CD4-positive, alpha-beta T cell treated with Interleukin-15 for 1 hour (primary cell): ENCODE results near the gene FOXD2.
A peak's percentile ranks its signal among the peaks of the same experiment; 100 is the strongest.

Source experiments
- DNase-seq: peaks from one replicate; pipeline ENCODE4 v3.0.0-alpha.2; 2020

Gene FOXD2

DNA sequence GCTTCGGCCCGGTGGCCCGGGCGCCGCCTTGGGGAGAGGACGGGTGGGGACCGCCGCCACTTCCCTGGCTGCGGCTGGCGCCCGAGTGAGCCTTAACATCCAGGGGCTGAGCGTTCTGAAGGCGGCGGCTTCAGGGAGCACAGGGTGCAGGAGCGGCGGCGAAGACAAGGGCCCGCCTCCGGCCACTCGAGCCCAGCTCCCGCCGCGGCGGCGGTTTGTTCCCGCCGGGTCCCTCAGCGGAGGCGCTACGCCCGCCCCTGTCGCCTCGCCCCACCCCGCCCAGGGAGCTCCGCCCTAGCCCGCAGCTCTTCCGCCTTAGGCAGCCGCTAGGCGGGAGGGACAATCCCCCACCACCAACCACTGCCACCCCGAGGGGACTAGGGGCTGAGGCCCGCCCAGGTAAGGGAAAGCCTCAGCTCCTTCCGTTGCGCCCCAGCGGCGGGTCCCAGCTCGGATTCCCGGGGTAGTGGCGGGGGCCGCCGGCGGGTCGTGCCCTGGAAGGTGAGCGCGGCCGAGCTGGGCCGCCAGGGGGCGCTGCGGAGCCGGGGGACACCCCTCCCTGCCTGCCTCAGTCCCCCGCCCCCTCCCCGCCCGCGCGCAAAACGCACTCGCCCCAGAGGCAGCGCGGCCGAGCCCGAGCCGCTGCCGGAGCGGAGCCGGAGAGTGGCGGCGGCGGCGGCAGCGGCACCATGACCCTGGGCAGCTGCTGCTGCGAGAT, at the start of gene FOXD2:
TSS of gene FOXD2 (plus strand) at position 598 of the 718 bp plus-strand sequence. CDS start at position 690, 92 bp downstream.
- DNase-seq, result peak; percentile 89

DNA sequence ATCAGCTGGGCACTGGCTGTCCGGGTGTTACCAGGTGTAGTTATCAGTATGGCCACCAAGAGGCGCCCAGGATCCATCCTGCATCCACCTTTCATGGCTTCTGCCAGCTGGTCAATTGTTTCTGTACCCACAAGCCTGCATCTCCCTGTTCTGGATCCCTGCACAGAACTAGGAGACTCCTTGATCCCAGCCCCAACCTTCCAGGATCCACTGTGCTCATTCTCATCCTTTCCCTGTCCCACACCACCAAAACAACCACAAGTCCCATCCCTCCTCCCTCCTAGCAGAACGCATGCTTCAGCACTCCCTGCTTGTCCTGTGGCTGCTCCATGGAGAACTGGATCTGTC, 49.0 kb upstream of the FOXD2 start:
- DNase-seq, result peak; percentile 23

DNA sequence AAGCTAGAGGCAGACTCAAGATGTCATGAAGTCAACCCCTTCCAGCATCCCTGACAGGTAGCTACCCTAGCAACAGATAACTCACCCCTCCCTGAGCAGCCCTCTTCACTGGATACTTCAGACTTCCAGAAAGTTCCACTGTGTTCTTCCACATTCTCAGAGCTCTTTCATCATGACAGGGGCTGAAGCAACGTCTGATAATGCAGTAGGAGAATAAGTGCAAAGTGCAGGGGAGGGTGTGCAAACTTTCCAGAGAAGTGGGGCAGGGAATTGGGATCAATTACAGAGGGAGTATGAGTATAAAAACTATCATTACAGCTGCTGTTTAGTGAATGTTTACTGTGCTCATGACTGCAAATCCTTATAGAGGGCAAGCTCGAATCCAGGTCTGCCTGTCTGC, 48.1 kb upstream of the FOXD2 start:
- DNase-seq, result no peak

DNA sequence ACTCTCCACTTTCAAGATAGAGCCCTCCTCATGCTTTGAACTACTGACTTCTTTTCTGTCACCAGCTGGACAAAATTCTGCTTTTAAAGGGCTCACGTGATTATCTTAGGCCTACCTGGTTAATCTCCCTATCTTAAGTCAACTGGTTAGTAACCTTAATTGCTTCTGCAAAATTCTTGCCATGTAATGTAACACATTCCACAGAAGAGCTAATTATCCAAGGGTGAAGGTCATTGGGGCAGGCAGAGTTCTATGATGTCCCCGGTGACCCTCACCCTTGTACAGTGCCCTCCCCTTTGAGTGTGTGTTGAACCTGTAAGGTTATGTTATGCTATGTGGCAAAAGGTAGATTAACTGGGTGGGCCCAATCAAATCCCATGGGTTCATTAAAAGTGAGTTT, 47.0 kb upstream of the FOXD2 start:
- no peak for DNase-seq

DNA sequence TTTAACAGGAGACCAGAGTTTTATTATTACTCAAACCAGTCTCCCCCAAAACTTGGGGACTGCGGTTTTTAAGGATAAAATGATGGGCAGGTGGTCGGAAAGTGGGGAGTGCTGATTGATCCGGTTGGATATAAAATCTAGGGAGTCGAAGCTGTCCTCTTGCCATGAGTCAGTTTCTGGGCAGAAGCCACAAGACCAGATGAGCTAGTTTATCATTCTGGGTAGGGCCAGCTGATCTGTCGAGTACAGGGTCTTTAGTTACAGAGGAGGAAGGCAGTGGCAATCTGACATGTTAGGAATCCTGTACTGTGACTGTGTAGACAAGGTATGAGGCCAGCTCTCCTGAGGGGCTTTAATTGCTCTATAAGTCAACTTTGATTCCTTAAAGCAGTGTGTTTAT, 44.7 kb upstream of the FOXD2 start:
- DNase-seq, result no peak

DNA sequence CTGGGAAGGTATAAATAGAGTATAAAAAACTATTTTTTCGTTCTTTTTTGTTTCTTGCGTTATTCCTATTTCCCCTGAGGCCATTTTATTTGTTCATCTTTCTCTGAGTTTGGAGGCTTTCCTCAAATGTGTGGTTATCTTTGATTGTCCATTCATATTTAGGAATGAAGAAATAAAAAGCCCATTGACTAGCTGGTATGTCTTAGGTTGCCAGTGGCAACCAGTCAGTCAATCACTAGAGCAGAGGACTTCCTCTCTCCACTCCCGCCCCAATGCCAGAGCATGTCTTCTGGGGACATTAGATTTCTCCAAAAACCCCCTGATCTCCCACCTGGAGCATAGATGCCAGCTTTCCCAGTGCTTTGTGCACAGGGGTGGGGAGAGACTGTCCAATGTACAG, 42.4 kb upstream of the FOXD2 start:
- DNase-seq, result no peak

DNA sequence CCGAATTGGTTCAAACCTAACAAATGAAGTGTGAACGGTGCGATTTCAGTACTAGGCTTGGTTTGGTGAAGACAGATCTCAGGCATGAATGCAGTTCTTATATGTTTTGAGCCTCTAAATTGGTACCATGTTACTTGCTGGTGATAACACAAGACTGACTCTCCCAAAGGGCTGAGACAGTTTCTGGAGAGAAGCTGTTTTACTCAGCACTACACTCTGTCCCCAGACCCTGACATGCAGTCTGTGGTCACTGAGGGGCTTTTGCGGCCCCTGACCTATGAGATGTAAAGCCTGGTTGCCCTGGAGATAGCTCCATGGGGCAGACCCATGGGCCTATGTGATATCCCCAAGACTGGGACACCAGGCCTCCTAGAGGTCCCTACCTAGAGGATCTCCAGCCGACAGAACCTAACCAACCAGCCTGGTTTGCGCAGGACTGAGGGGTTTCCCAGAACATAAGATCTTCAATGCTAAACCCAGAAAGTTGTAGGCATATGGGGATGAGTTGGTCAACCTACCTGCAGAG, 41.1 kb upstream of the FOXD2 start:
- DNase-seq, result no peak

DNA sequence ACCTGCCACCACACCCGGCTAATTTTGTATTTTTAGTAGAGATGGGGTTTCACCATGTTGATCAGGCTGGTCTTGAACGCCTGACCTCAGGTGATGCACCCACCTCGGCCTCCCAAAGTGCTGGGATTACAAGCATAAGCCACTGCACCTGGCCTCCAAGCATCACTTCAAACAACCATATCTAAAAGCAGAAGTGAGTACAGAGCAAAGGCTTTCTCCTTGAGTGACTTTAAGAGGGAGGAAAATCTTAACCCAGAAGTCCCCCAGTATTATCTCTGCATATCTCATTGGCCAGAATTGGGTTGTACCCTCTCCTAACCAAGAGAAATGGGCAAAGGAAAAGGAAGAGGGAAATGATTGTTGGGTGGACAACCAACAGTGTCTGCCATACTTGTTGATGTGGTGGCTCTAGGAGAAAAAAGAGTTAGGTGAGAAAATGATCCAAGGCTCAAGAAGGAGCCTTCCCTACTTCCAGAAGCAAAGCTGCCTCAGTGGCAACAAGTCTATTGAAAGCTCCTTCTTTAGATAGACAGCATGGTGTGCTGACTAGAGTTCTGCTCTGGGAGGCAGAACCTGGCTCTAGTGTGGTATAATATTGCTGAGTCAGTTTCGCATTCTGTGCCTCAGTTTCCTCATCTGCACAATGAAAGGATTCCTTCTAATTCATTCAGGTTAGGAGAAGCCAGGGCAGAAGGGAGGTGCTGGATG, 38.6 kb upstream of the FOXD2 start:
- DNase-seq, result no peak

DNA sequence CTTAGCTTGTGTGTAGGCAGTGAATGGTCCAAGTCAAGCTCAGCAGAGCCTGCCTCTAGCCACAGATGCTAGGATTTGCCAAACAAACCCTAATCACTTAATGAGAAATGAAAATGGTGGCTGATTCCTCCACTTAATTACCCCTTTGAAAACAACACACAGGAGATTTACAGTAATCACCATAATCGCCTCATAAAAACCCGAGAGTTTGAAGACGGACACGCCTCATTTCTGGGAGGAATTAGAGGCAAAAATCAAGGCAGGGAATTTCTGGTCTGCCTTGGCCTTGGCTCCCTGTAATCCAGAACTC, 38.0 kb upstream of the FOXD2 start:
- DNase-seq, result no peak

DNA sequence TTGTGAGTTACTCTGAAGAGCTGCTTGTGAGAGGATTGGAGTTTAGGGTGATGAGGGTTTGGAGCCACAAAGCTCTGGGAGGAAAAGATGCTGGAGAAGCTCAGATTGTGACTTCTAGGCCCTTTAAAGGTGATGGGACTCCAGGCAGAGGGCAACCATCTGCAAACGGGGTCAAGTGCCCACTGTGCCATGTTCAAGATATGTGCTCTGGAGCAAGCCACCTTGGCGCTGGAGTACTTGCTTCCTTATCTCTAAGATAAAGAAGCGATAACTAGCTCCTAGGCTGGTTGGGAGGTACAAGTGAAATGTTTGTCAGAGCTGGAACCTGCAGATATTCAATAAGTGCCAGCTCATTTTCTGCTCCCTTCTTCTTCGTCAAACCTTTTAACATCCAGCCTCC, 36.1 kb upstream of the FOXD2 start:
- no peak for DNase-seq

DNA sequence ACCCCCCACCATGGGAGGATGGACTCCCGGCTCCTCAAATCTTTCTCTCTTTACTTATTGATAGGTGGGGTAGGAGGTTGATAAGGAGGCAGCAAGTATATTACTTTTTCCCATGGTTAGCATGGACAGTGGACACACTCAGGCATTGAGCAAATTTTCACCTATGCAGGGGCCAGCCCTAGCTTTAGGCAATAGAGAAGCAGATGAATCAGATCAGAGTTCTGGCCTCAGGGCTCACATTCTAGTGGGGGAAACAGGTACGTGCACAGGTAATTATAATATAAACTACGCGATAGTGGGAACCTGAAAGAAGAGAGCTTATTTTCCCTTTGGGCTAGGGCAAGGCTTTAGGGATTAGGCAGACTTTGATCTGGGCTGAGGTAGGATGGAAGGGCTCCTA, 35.3 kb upstream of the FOXD2 start:
- no peak for DNase-seq

DNA sequence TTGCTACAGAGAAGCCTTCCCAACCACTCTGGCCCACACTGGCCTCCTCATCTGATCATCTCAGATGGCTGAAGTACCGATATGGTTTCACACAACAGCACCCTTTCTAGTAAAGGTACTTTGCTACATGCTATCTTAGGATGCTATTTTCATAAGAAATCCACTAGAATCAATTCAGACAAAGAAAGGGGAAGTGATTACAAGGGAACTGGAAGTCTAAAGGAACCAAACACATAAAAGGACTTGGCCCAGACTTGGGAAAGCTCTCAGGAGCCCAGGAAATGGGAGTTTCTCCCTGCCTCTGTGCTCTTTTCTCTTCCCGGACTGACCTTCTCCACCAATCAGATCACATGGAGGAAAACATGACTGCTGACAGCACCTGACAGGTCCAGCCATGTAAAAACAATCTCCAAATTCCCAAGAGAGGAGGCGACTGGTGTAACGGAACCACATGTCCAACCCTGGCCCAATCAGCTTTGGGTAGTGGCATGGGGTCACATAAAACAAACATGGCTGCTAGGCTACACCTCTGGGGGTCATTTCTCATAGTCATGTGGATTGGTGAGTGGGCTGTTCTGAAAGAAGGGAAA, 34.4 kb upstream of the FOXD2 start:
- DNase-seq, result no peak

DNA sequence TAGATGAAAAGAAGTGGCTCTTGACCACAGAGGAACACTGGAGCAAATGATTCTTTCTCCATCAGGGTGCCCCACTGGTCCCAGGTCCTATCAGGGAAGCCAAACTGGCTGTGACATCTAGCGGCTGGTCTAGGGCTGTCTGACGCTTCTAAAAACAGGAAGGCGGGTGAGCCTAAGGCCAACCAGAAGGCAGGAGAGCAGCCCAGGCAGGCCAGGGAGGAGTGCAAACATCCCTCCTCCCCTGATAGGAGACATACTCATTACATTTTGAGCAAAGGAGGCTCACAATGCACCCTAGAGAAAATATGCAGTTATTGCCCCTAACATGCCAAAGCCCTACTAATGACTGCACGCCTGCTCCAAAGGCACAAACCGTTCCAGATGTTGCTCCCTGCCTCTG, 32.1 kb upstream of the FOXD2 start:
- DNase-seq, result no peak

DNA sequence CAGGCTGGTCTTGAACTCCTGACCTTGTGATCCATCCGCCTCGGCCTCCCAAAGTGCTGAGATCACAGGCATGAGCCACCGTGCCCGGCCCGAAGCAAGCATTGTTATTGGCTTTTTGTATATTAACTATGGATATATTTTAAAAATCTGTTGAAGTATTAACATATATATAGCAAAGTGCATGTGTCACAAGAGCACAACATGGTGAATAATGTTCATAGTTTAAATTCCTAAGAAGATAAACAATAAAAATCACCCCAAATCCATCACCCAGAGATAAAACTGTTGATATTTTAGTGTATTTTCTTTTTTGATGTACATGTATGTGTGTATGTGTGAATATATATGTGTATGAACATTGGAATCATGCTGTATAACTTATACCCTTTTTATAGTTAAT, 30.9 kb upstream of the FOXD2 start:
- no peak for DNase-seq

DNA sequence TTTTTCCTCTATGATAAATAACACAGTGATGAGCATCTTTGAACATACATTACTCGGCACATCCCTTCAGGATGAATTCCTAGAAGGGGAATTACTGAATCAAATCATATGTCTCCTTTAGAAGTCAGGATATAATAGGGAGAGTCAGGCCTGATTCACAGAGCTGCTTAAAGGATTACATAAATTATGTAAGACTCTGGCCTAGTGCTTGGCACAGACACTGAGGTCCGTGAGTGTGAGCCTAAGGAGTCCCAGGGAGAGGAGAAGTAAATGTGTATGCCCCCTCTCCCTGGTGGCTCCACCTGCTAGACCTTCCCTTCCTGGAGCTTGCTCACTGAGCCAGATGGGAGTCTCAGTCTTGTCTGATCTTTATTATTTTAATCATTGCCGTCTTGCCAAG, 30.4 kb upstream of the FOXD2 start:
- DNase-seq, result no peak

DNA sequence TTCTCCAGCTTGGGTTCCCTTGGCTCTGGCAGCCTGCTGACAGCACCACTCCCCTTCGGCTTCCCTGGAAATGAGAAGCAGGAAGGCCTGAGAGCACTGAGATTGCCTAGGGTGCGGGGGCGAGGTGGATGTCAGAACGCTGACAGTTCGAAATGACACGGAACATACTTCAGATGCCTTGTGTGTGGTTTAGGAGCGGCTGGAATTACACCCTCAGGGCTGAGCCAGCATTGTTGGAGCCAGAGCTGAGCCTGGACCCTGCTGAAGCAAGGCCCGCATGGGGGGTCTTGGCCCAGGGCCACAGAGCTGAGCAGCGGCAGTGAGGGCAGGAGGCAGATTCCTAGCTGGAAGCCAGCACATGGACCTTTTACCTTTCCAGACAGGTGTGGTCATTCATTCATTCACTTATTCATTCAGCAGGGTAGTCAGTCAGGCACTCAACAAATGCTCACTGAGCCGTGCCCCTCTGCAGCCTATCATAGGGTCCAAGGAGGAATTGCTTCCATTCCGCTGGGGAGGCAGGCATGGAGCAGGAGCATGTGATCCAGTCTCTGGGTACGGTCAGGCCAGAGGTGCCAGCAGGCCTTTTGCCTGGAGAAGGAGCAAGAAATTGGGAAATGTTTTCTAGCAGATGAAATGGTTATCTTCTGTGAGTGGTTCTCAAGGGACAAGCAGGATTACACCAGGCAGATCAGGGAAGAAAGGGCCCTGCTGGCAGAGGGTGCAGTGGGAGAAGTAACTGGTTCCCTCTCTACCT, 28.4 kb upstream of the FOXD2 start:
- no peak for DNase-seq

DNA sequence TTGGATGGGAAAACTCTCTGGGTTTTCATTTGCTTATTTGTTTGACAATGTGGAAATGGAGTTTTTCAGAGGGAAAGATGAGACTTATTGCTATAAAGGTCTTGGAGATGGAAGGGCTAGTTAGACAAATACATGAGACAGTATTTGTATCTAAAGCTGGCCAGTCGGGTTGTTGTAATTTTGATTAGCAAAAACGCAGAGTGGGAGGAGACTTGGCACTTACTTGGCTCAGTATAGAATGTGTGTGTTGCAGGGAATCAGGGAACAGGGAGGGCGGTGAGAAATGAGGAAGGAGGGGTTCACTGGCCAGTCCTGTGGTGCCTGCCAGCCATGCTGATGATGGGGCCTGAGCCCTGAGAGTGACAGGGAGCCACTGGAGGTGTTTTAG, 27.8 kb upstream of the FOXD2 start:
- DNase-seq, result no peak

DNA sequence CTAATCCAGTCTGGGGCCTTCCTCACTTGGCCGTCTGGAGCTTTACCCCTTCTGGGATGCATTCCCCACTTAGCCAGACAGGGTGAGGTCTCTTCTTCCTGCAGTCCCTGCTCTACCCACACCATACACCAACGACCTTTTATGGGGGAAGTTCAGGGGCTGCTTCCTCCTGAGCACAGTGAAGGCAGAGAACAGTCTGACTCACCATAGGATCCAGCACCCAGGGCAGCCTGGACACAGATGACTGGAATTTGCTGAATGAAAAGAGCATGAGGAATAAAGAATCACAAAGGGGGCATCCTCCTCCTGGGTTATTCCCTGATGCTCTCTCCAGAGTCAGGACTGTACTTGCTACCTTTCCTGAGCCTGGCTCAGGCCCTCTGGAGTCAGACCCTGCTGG, 26.4 kb upstream of the FOXD2 start:
- DNase-seq, result no peak

DNA sequence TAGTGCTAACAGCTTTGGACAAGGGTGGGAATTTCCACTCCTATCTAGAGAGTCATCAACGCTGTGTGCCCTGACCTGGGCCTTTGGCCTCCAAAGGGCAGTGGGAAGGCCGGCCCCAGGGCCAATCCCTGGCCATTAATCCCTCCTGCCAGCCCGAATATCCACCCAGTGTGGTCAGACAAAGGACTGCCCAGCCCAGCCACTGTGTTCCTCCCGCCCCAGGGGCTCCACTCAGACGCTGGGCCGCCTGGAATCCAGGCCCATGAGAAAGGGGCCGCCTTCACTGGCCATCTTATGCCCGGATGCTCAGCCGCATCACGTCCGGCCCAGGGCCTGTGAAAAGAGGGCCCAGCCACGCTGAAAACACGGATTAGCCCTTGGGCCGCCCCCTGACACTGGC, 25.4 kb upstream of the FOXD2 start:
- DNase-seq, result no peak

DNA sequence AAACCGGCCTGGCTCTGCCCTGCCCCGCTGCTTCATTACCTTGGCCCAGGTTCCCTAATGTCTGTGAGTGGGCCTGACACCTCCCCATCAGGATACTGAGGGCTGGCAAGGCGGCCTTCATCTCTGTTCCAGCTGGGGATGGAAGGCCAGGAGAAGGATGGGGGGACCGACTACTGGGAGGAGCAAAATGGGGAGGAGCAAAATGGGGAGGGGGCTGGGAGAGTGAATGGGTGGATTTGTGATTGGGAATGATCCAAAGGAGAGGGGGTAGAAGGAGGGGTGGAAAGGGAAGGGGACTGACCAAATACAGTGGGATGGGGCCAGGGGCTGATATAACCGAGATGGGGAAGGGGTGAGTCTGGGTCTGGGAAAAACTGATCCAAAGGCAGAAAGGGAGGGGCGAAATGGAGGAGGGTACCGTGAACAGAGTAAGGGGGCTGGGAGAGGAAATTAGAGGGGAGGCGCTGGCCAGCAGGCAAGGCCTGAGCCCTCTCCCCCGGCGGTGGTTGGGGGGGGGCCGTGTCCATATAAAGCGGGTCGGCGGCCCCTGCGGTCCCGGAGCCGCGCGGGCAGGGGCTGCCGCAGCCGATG, 22.0 kb upstream of the FOXD2 start, which contains the start of gene FOXE3:
TSS of gene FOXE3 (plus strand) at position 558 of the 591 bp plus-strand sequence. CDS start at position 589, 31 bp downstream.
- DNase-seq, result no peak

DNA sequence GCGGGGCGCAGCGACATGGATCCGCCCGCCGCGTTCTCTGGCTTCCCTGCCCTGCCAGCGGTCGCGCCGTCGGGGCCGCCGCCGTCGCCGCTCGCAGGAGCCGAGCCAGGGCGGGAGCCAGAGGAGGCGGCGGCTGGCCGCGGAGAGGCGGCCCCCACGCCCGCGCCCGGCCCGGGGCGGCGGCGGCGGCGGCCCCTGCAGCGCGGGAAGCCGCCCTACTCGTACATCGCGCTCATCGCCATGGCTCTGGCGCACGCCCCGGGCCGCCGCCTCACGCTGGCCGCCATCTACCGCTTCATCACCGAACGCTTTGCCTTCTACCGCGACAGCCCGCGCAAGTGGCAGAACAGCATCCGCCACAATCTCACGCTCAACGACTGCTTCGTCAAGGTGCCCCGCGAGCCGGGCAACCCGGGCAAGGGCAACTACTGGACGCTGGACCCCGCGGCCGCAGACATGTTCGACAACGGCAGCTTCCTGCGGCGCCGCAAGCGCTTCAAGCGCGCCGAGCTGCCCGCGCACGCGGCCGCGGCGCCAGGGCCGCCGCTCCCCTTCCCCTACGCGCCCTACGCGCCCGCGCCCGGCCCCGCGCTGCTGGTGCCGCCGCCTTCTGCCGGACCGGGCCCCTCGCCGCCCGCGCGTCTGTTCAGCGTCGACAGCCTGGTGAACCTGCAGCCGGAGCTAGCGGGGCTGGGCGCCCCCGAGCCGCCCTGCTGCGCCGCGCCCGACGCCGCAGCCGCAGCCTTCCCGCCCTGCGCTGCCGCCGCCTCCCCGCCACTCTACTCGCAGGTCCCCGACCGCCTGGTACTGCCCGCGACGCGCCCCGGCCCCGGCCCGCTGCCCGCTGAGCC, 21.3 kb upstream of the FOXD2 start:
- DNase-seq, result no peak
